GM12892 (cell line): ENCODE data around the gene ASB8.

Source experiments
- POLR2A ChIP-seq: IDR thresholded peaks from 2 replicates; pipeline ENCODE4 v1.6.1; 2011; ENCODE audit warnings: low read depth, low read length, control low read depth
- TAF1 ChIP-seq: IDR thresholded peaks from 2 replicates; pipeline ENCODE4 v1.6.1; 2011; ENCODE audit warnings: low read depth, mild to moderate bottlenecking, control low read depth, low read length, borderline replicate concordance

- no peak for TF ChIP-seq POLR2A
- TF ChIP-seq TAF1 = no peak
These were observed 27.2 kb upstream of the ASB8 start for GRCh38 chr12:48184549-48184922.
